Activated CD4-positive, alpha-beta T cell treated with anti-CD3 and anti-CD28 coated beads for 36 hours (primary cell): ENCODE results near the gene PRKN. TPM values are rescaled to one million over a fixed set of nuclear protein-coding genes. Genes with fewer than 3 reads are reported as not detected.

Source experiments
- ATAC-seq: fragments of 200-7000 bp; cut with Tn5 transposase; one replicate; pipeline ENCODE4 v1.10.0; 2021; ENCODE audit warnings: mild to moderate bottlenecking, moderate library complexity
- CTCF ChIA-PET: fragments of 350-600 bp; sonication (Branson Sonifier 250); formaldehyde crosslinking; loops from one replicate; lab custom pipeline; 2021; ENCODE audit warnings: antibody characterized with exemption; lab: Charles Lee
- POLR2A ChIA-PET: fragments of 350-600 bp; sonication (Branson Sonifier 250); formaldehyde crosslinking; loops from one replicate; lab custom pipeline; 2021; ENCODE audit warnings: antibody characterized with exemption, inconsistent platforms; lab: Charles Lee
- DNase-seq: peaks from one replicate; pipeline ENCODE4 v3.0.0-alpha.2; 2020
- H3K27ac Mint-ChIP-seq: one replicate; pipeline ENCODE4 v1.8.0; 2021; ENCODE audit warnings: mixed read lengths
- H3K27me3 Mint-ChIP-seq: one replicate; pipeline ENCODE4 v1.8.0; 2021; ENCODE audit warnings: mixed read lengths
- H3K36me3 Mint-ChIP-seq: one replicate; pipeline ENCODE4 v1.8.0; 2021; ENCODE audit warnings: low read depth, mixed read lengths
- H3K4me1 Mint-ChIP-seq: one replicate; pipeline ENCODE4 v1.8.0; 2021; ENCODE audit warnings: mixed read lengths
- H3K4me3 Mint-ChIP-seq: one replicate; pipeline ENCODE4 v1.8.0; 2021; ENCODE audit warnings: mild to moderate bottlenecking, moderate library complexity, mixed read lengths
- H3K9me3 Mint-ChIP-seq: one replicate; pipeline ENCODE4 v1.8.0; 2021; ENCODE audit warnings: low read depth, mixed read lengths
- intact Hi-C, 2 experiments: fragments of 100-400 bp; cut with DNase I in 1 of 2; cut with micrococcal nuclease in 1 of 2; formaldehyde crosslinking; loops; one replicate each; pipeline versions ENCODE4 v1.14.2 to v1.15.1; 2022 to 2024; cut with DNase I, micrococcal nuclease
- total RNA-seq, 2 experiments: library from RNA; stranded (reverse); gene quantifications; one replicate each; pipeline ENCODE4 v1.2.3, GENCODE V29; 2021

The PRKN gene
- total RNA-seq, 2 experiments from 2014 or later = 0.56 to 0.87 TPM

GRCh38 chr6:162056745-162057144 lies 670.8 kb downstream of the PRKN start:
- DNase-seq = no peak
- ChIA-PET POLR2A (no interaction called here), CTCF (no interaction called here)
- Mint-ChIP-seq H3K36me3 (no peaks in the 10 kb centered on the region), H3K27me3 (no peaks in the 10 kb centered on the region), H3K27ac (no peak overlapping the region), H3K4me3 (no peak overlapping the region), H3K9me3 (peaks cover 8% of the 10 kb centered on the region), H3K4me1 (no peaks in the 10 kb centered on the region)
- ATAC-seq = no peak
- intact Hi-C loops = no loop called here

GRCh38 chr6:162056061-162056460 lies 671.5 kb downstream of the PRKN start:
- intact Hi-C loops = no loop called here
- POLR2A ChIA-PET = no interaction called here
- H3K4me3 Mint-ChIP-seq = no peak overlapping the region
- H3K9me3 Mint-ChIP-seq = peaks cover 9% of the 10 kb centered on the region
- no peaks in the 10 kb centered on the region for H3K4me1 Mint-ChIP-seq
- no peak for DNase-seq
- no peaks in the 10 kb centered on the region for H3K36me3 Mint-ChIP-seq
- no peak for ATAC-seq
- CTCF ChIA-PET = no interaction called here
- H3K27me3 Mint-ChIP-seq = no peaks in the 10 kb centered on the region
- H3K27ac Mint-ChIP-seq = no peak overlapping the region

GRCh38 chr6:162055365-162055764 lies 672.2 kb downstream of the PRKN start:
- Mint-ChIP-seq H3K4me1 (no peaks in the 10 kb centered on the region), H3K9me3 (peaks cover 10% of the 10 kb centered on the region), H3K27ac (no peak overlapping the region), H3K27me3 (no peaks in the 10 kb centered on the region), H3K4me3 (no peak overlapping the region), H3K36me3 (no peaks in the 10 kb centered on the region)
- intact Hi-C loops = no loop called here
- ChIA-PET POLR2A (no interaction called here), CTCF (no interaction called here)
- DNase-seq (peak; percentile 15), ATAC-seq (peak; percentile 36)

- no peak overlapping the region for H3K27ac Mint-ChIP-seq
- no peak overlapping the region for H3K4me3 Mint-ChIP-seq
- H3K4me1 Mint-ChIP-seq = no peaks in the 10 kb centered on the region
- no peaks in the 10 kb centered on the region for H3K27me3 Mint-ChIP-seq
- ChIA-PET POLR2A (no interaction called here), CTCF (no interaction called here)
- no peaks in the 10 kb centered on the region for H3K36me3 Mint-ChIP-seq
- no peak for DNase-seq
- intact Hi-C loops = no loop called here
- no peak for ATAC-seq
- peaks cover 15% of the 10 kb centered on the region for H3K9me3 Mint-ChIP-seq
Observed at GRCh38 chr6:162053084-162053483, 674.5 kb downstream of the PRKN start.

GRCh38 chr6:162050579-162050978 lies 677.0 kb downstream of the PRKN start:
- Mint-ChIP-seq H3K9me3 (peaks cover 13% of the 10 kb centered on the region), H3K36me3 (no peaks in the 10 kb centered on the region), H3K4me1 (no peaks in the 10 kb centered on the region), H3K27ac (no peak overlapping the region), H3K27me3 (no peaks in the 10 kb centered on the region), H3K4me3 (no peak overlapping the region)
- ATAC-seq (no peak), DNase-seq (no peak)
- ChIA-PET CTCF (no interaction called here), POLR2A (no interaction called here)
- intact Hi-C loops = no loop called here

- H3K4me3 Mint-ChIP-seq = no peak overlapping the region
- no peak overlapping the region for H3K27ac Mint-ChIP-seq
- intact Hi-C loops = no loop called here
- ATAC-seq (no peak), DNase-seq (no peak)
- H3K4me1 Mint-ChIP-seq = no peaks in the 10 kb centered on the region
- ChIA-PET CTCF (no interaction called here), POLR2A (no interaction called here)
- no peaks in the 10 kb centered on the region for H3K27me3 Mint-ChIP-seq
- H3K9me3 Mint-ChIP-seq = peaks cover 24% of the 10 kb centered on the region
- peaks cover 2% of the 10 kb centered on the region for H3K36me3 Mint-ChIP-seq
Observed at GRCh38 chr6:162046324-162046723, 681.2 kb downstream of the PRKN start.

- intact Hi-C loops = no loop called here
- DNase-seq (no peak), ATAC-seq (peak; percentile 60)
- POLR2A ChIA-PET = no interaction called here
- CTCF ChIA-PET = no interaction called here
- no peak overlapping the region for H3K27ac Mint-ChIP-seq
- no peak overlapping the region for H3K4me3 Mint-ChIP-seq
- peaks cover 3% of the 10 kb centered on the region for H3K36me3 Mint-ChIP-seq
- H3K27me3 Mint-ChIP-seq = no peaks in the 10 kb centered on the region
- peaks cover 7% of the 10 kb centered on the region for H3K9me3 Mint-ChIP-seq
- peaks cover 6% of the 10 kb centered on the region for H3K4me1 Mint-ChIP-seq
Observed at GRCh38 chr6:162032620-162033019, 694.9 kb downstream of the PRKN start.

GRCh38 chr6:162029873-162030576 lies 697.5 kb downstream of the PRKN start:
- H3K36me3 Mint-ChIP-seq = peaks cover 3% of the 10 kb centered on the region
- H3K9me3 Mint-ChIP-seq = peaks cover 13% of the 10 kb centered on the region

GRCh38 chr6:162026843-162027242 lies 700.7 kb downstream of the PRKN start:
- ATAC-seq = no peak
- no peak for DNase-seq
- Mint-ChIP-seq H3K4me1 (peaks cover 6% of the 10 kb centered on the region), H3K27ac (no peak overlapping the region), H3K4me3 (no peak overlapping the region), H3K36me3 (peaks cover 5% of the 10 kb centered on the region), H3K27me3 (no peaks in the 10 kb centered on the region), H3K9me3 (peaks cover 27% of the 10 kb centered on the region)
- CTCF ChIA-PET = no interaction called here
- intact Hi-C loops = no loop called here
- POLR2A ChIA-PET = no interaction called here

More at GRCh38 chr6:162029873-162030576, 697.5 kb downstream of the PRKN start:
- intact Hi-C loops = no loop called here
- ATAC-seq (peak; percentile 79), DNase-seq (peak; percentile 12)
- Mint-ChIP-seq H3K27me3 (no peaks in the 10 kb centered on the region), H3K4me3 (no peak overlapping the region), H3K4me1 (peaks cover 6% of the 10 kb centered on the region), H3K27ac (peak overlapping the region; percentile 17)
- ChIA-PET POLR2A (no interaction called here), CTCF (no interaction called here)

GRCh38 chr6:162026031-162026430 lies 701.5 kb downstream of the PRKN start:
- Mint-ChIP-seq H3K27ac (no peak overlapping the region), H3K36me3 (peaks cover 5% of the 10 kb centered on the region), H3K4me3 (no peak overlapping the region), H3K4me1 (peaks cover 6% of the 10 kb centered on the region), H3K27me3 (no peaks in the 10 kb centered on the region), H3K9me3 (peaks cover 27% of the 10 kb centered on the region)
- intact Hi-C loops = no loop called here
- ATAC-seq (no peak), DNase-seq (no peak)
- POLR2A ChIA-PET = no interaction called here
- CTCF ChIA-PET = no interaction called here

- CTCF ChIA-PET = interaction anchor here (0.6 kb wide), 1 partner anchor 99 kb away, joined by 3 read pairs; no protein-coding TSS in a partner anchor
- Mint-ChIP-seq H3K27ac (no peak overlapping the region), H3K4me1 (no peaks in the 10 kb centered on the region), H3K36me3 (peaks cover 2% of the 10 kb centered on the region), H3K27me3 (no peaks in the 10 kb centered on the region), H3K4me3 (no peak overlapping the region), H3K9me3 (peaks cover 28% of the 10 kb centered on the region)
- intact Hi-C loops = no loop called here
- no peak for ATAC-seq
- POLR2A ChIA-PET = interaction anchor here (0.6 kb wide), 1 partner anchor 625 kb away, joined by 3 read pairs; no protein-coding TSS in a partner anchor
- no peak for DNase-seq
Observed at GRCh38 chr6:162019349-162019748, 708.2 kb downstream of the PRKN start.

GRCh38 chr6:162017536-162017935 lies 710.0 kb downstream of the PRKN start:
- DNase-seq (no peak), ATAC-seq (no peak)
- CTCF ChIA-PET = no interaction called here
- Mint-ChIP-seq H3K27me3 (no peaks in the 10 kb centered on the region), H3K36me3 (no peaks in the 10 kb centered on the region), H3K27ac (no peak overlapping the region), H3K4me3 (no peak overlapping the region), H3K9me3 (peaks cover 22% of the 10 kb centered on the region), H3K4me1 (no peaks in the 10 kb centered on the region)
- intact Hi-C loops = no loop called here
- POLR2A ChIA-PET = no interaction called here
